ENCODE data around the gene AGPAT4. TPM values are rescaled to one million over a fixed set of nuclear protein-coding genes. Genes with fewer than 3 reads are reported as not detected.

AGPAT4 gene
- polyA plus RNA-seq, 1 experiment: 3.7 TPM

DNA sequence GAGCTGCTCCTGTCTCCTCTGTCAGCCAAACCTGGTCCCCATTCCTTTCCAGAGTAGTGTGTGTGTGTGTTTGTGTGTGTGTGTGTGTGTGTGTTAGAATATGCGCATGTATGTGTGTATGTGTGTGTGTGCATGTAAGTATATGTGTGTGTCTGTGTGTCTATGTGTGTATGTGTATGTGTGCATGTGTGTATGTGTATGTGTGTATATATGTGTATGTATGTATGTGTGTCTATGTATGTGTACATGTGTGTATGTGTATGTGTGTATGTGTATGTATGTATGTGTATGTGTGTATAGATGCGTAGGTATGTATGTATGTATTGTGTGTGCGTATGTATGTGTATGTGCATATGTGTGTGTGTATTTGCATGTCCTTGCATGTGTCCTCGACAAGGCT, 79.5 kb downstream of the AGPAT4 start:
- POLR2A ChIA-PET: no interaction called here
- H3K36me3 ChIP-seq (ENCODE audit: control insufficient read depth, insufficient read depth, low read length): no peaks in the 10 kb centered on the region
- no peak for DNase-seq (ENCODE audit: low read depth)
- CTCF ChIA-PET: interaction anchor here (1.0 kb wide), 1 partner anchor 13 kb away, joined by 3 read pairs; no protein-coding TSS in a partner anchor
- no peak overlapping the region for H3K4me3 ChIP-seq (ENCODE audit: low read depth, low read length)
- TF ChIP-seq, protein P1, sequence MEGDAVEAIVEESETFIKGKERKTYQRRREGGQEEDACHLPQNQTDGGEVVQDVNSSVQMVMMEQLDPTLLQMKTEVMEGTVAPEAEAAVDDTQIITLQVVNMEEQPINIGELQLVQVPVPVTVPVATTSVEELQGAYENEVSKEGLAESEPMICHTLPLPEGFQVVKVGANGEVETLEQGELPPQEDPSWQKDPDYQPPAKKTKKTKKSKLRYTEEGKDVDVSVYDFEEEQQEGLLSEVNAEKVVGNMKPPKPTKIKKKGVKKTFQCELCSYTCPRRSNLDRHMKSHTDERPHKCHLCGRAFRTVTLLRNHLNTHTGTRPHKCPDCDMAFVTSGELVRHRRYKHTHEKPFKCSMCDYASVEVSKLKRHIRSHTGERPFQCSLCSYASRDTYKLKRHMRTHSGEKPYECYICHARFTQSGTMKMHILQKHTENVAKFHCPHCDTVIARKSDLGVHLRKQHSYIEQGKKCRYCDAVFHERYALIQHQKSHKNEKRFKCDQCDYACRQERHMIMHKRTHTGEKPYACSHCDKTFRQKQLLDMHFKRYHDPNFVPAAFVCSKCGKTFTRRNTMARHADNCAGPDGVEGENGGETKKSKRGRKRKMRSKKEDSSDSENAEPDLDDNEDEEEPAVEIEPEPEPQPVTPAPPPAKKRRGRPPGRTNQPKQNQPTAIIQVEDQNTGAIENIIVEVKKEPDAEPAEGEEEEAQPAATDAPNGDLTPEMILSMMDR (IDR thresholded peaks at IDR 0.05; ENCODE audit: insufficient read depth, low read depth, low read length): no peak
- no peaks in the 10 kb centered on the region for H3K27me3 ChIP-seq (ENCODE audit: control insufficient read depth, insufficient read depth, low read length)

DNA sequence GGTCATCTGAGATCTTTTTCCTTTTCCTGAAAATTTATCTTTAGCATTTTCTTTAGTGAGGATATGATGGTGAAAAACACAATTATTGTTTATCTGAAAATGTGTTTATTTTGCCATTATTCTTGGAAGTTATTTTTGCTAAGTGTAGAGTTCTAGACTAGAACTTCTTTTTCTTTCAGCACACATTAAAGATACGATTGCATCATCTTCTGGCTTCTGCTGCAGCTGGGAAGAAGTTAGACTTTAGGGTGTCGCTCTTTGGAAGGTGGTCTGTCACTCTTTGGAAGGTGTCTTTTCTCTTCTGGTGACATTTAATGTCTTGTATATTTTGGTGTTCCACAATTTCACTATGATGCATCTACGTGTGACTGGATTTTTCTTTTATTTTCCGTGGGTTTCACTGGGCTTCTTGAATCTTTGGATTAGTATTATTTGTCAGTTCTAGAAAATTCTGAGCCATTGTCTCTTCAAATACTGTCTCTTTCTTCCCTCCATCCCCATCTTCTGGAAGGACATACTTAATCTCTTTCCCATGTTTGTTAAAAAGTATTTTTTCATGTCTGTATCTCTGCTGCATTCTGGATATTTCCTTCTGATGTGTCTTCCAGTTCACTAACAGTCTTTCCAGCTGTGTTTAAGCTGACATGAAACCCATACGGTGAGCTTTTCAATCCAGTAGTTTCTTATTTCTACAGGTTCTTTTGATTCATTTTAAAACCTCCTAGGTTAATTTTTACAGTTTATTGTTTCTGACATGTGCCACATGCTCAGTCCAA, 81.0 kb downstream of the AGPAT4 start:
- ChIA-PET CTCF (interaction anchor here (0.5 kb wide), 1 partner anchor 44 kb away, joined by 6 read pairs; no protein-coding TSS in a partner anchor), POLR2A (no interaction called here)
- no peaks in the 10 kb centered on the region for H3K27me3 ChIP-seq (ENCODE audit: control insufficient read depth, insufficient read depth, low read length)
- no peaks in the 10 kb centered on the region for H3K36me3 ChIP-seq (ENCODE audit: control insufficient read depth, insufficient read depth, low read length)
- no peak for DNase-seq (ENCODE audit: low read depth)
- no peak overlapping the region for H3K4me3 ChIP-seq (ENCODE audit: low read depth, low read length)
- TF ChIP-seq, protein P1 (IDR thresholded peaks at IDR 0.05; ENCODE audit: insufficient read depth, low read depth, low read length): no peak

DNA sequence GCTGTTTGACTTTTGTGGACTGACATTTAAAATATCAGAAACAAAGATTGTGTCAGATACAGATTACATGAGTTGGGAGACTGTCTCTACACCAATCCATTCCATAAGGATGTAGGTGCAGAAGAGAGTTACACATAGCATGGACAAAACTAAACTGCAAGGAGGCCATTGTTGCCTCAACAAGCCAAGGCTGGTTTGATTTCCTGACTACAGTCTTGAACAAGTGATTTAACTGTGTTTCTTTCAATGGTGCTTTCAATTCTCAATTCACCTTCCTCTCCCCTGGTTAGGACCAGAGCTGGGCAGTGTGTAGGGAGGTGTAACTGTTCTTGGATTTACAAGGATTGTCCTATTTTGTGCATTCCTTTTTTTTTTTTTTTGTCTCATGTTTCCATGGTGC, 82.2 kb downstream of the AGPAT4 start:
- no peaks in the 10 kb centered on the region for H3K27me3 ChIP-seq (ENCODE audit: control insufficient read depth, insufficient read depth, low read length)
- POLR2A ChIA-PET: no interaction called here
- H3K4me3 ChIP-seq (ENCODE audit: low read depth, low read length): no peak overlapping the region
- no peak for DNase-seq (ENCODE audit: low read depth)
- CTCF ChIA-PET: no interaction called here
- no peaks in the 10 kb centered on the region for H3K36me3 ChIP-seq (ENCODE audit: control insufficient read depth, insufficient read depth, low read length)
- TF ChIP-seq, protein P1 (IDR thresholded peaks at IDR 0.05; ENCODE audit: insufficient read depth, low read depth, low read length): no peak

DNA sequence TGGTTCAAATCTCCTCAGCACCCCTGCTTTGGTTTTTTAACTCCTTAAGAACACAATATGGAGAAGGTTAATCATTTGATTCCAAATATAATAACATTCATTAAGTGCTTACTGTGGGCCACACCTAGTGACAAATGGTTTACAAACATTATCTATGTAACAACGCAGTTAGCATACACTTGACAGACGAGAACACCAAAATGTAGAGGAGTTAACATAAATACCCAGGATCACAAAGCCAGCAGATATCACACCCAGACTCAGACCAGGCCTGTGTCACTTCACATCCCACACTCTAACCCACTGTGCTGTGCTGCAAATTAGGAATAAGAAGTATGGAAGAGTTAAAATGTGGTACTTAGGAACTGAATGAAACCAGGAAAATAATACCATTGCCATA, 82.9 kb downstream of the AGPAT4 start:
- ChIA-PET CTCF (no interaction called here), POLR2A (interaction anchor here (0.7 kb wide), 1 partner anchor 45 kb away, joined by 3 read pairs; no protein-coding TSS in a partner anchor)
- Histone ChIP-seq H3K36me3 (ENCODE audit: control insufficient read depth, insufficient read depth, low read length) (no peaks in the 10 kb centered on the region), H3K27me3 (ENCODE audit: control insufficient read depth, insufficient read depth, low read length) (no peaks in the 10 kb centered on the region), H3K4me3 (ENCODE audit: low read depth, low read length) (no peak overlapping the region)
- DNase-seq (ENCODE audit: low read depth): no peak
- TF ChIP-seq, protein P1 (IDR thresholded peaks at IDR 0.05; ENCODE audit: insufficient read depth, low read depth, low read length): no peak

DNA sequence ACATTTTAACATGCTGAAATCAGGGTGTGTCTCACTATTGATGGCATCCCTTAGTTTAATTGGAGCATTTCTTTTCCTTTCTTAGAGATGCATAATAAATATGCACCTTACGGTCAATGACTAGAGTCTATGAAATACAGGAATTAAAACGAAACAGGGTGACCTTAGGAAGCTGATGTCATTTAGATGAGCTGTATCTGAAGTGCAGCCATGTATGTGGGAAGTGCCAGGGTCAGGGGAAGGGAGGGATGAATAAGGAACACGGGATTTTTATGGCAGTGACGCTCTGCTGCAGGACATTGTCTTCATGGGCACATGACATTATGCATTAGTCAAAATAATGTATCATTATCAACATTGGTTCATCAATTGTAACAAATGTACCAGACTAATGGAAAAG, 84.0 kb downstream of the AGPAT4 start:
- POLR2A ChIA-PET: no interaction called here
- H3K27me3 ChIP-seq (ENCODE audit: control insufficient read depth, insufficient read depth, low read length): no peaks in the 10 kb centered on the region
- CTCF ChIA-PET: interaction anchor here (0.7 kb wide), 1 partner anchor 72 kb away, joined by 3 read pairs; no protein-coding TSS in a partner anchor
- H3K4me3 ChIP-seq (ENCODE audit: low read depth, low read length): no peak overlapping the region
- TF ChIP-seq, protein P1 (IDR thresholded peaks at IDR 0.05; ENCODE audit: insufficient read depth, low read depth, low read length): no peak
- DNase-seq (ENCODE audit: low read depth): no peak
- no peaks in the 10 kb centered on the region for H3K36me3 ChIP-seq (ENCODE audit: control insufficient read depth, insufficient read depth, low read length)
